ENCODE data around the gene PGLYRP2. TPM values are rescaled to one million over a fixed set of nuclear protein-coding genes. Genes with fewer than 3 reads are reported as not detected.

PGLYRP2 gene
- total and polyA plus RNA-seq, 9 of the 15 experiments (the other 6 are each of a cell fraction or from before 2014, with no cell fraction given): not detected

DNA sequence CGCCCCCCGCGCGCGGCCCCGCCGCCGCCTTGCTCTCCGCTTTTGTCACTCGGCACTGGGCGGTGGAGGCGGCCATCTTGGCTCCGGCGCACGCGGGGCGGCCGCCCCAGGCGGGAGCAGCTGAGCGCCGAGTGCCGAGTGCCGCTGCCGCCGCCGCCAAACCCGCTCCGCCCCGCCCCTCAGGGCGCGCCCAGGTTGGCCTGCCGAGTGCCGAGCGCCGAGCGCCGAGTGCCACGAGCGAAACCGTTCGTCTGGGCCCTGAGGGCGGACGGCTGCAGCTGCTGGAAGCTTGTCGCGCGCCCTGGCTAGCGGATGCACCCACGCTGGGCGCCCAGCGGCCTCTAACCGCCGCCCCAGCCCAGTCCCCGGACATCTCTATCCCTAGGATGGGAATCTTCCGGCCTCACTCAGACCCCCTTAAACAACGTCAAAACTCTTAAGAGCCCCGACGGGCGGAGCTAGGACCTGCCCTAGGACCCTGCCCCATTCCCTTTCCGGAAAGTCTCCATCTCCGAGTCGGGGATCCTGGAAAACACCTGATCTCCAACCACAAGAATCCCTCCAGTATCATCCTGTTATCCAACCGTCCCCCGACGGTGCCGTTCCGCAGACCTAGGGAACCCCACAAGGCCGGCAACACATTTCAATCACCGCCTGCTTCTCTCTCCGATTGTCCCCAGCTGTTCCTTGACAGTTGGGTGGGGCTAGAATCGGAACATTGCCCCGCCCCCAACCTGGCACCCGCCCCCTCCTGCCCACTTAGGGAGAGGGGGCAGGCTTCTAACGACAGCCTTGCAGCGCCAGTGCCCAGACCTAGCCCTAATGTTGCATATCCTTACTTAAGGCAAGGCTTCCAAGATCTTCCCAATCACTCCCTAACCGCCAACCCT lies 46.4 kb downstream of the PGLYRP2 start (continued):
- TF ChIP-seq, protein P1, sequence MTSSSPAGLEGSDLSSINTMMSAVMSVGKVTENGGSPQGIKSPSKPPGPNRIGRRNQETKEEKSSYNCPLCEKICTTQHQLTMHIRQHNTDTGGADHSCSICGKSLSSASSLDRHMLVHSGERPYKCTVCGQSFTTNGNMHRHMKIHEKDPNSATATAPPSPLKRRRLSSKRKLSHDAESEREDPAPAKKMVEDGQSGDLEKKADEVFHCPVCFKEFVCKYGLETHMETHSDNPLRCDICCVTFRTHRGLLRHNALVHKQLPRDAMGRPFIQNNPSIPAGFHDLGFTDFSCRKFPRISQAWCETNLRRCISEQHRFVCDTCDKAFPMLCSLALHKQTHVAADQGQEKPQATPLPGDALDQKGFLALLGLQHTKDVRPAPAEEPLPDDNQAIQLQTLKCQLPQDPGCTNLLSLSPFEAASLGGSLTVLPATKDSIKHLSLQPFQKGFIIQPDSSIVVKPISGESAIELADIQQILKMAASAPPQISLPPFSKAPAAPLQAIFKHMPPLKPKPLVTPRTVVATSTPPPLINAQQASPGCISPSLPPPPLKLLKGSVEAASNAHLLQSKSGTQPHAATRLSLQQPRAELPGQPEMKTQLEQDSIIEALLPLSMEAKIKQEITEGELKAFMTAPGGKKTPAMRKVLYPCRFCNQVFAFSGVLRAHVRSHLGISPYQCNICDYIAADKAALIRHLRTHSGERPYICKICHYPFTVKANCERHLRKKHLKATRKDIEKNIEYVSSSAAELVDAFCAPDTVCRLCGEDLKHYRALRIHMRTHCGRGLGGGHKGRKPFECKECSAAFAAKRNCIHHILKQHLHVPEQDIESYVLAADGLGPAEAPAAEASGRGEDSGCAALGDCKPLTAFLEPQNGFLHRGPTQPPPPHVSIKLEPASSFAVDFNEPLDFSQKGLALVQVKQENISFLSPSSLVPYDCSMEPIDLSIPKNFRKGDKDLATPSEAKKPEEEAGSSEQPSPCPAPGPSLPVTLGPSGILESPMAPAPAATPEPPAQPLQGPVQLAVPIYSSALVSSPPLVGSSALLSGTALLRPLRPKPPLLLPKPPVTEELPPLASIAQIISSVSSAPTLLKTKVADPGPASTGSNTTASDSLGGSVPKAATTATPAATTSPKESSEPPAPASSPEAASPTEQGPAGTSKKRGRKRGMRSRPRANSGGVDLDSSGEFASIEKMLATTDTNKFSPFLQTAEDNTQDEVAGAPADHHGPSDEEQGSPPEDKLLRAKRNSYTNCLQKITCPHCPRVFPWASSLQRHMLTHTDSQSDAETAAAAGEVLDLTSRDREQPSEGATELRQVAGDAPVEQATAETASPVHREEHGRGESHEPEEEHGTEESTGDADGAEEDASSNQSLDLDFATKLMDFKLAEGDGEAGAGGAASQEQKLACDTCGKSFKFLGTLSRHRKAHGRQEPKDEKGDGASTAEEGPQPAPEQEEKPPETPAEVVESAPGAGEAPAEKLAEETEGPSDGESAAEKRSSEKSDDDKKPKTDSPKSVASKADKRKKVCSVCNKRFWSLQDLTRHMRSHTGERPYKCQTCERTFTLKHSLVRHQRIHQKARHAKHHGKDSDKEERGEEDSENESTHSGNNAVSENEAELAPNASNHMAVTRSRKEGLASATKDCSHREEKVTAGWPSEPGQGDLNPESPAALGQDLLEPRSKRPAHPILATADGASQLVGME (CRISPR knock-in tag; IDR thresholded peaks at IDR 0.05): no peak
- TF ChIP-seq SMC3 (conservative IDR thresholded peaks at IDR 0.05; ENCODE audit: insufficient read depth, low read depth, low read length) (0 out of 2 replicates have a peak, but pooled peaks have one; percentile 8), HNRNPUL1 (IDR thresholded peaks at IDR 0.05; ENCODE audit: low read length) (no peak), MBD2 (IDR thresholded peaks at IDR 0.05; ENCODE audit: borderline replicate concordance, low read depth) (no peak), SAFB (IDR thresholded peaks at IDR 0.05; ENCODE audit: borderline replicate concordance, low read depth, low read length) (peak; percentile 43; the same call in 1 of the 2 replicates), ZFPM2 (CRISPR knock-in tag; IDR thresholded peaks at IDR 0.05) (no peak), CTCF (IDR thresholded peaks at IDR 0.05 in 2 of 3, conservative IDR thresholded peaks at IDR 0.05 in 1 of 3; ENCODE audit: insufficient read depth in 2 of 3, low read depth in 1 of 3, low read length in 3 of 3) (no peak), RBM17 (IDR thresholded peaks at IDR 0.05; ENCODE audit: borderline replicate concordance, low read depth, low read length) (no peak), ZNF384 (IDR thresholded peaks at IDR 0.05; ENCODE audit: low read depth, low read length) (no peak), POLR2G (IDR thresholded peaks at IDR 0.05; ENCODE audit: low read depth, low read length) (peak; percentile 87), KDM2B (CRISPR knock-in tag; IDR thresholded peaks at IDR 0.05) (no peak), ZNF197 (CRISPR knock-in tag; IDR thresholded peaks at IDR 0.05; ENCODE audit: low read depth) (no peak), TOE1 (IDR thresholded peaks at IDR 0.05; ENCODE audit: borderline replicate concordance) (0 out of 2 replicates have a peak, but pooled peaks have one; percentile 49), TOE1 (CRISPR knock-in tag; IDR thresholded peaks at IDR 0.05; ENCODE audit: borderline replicate concordance, low read depth) (no peak)
- TF ChIP-seq, protein P2, sequence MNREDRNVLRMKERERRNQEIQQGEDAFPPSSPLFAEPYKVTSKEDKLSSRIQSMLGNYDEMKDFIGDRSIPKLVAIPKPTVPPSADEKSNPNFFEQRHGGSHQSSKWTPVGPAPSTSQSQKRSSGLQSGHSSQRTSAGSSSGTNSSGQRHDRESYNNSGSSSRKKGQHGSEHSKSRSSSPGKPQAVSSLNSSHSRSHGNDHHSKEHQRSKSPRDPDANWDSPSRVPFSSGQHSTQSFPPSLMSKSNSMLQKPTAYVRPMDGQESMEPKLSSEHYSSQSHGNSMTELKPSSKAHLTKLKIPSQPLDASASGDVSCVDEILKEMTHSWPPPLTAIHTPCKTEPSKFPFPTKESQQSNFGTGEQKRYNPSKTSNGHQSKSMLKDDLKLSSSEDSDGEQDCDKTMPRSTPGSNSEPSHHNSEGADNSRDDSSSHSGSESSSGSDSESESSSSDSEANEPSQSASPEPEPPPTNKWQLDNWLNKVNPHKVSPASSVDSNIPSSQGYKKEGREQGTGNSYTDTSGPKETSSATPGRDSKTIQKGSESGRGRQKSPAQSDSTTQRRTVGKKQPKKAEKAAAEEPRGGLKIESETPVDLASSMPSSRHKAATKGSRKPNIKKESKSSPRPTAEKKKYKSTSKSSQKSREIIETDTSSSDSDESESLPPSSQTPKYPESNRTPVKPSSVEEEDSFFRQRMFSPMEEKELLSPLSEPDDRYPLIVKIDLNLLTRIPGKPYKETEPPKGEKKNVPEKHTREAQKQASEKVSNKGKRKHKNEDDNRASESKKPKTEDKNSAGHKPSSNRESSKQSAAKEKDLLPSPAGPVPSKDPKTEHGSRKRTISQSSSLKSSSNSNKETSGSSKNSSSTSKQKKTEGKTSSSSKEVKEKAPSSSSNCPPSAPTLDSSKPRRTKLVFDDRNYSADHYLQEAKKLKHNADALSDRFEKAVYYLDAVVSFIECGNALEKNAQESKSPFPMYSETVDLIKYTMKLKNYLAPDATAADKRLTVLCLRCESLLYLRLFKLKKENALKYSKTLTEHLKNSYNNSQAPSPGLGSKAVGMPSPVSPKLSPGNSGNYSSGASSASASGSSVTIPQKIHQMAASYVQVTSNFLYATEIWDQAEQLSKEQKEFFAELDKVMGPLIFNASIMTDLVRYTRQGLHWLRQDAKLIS (CRISPR knock-in tag; IDR thresholded peaks at IDR 0.05): no peak
